IPS-NIHi11 (cell line): ENCODE results near the gene GJB2.

ENCODE experiments used
- DNase-seq: peaks from one replicate; pipeline ENCODE4 v3.0.0; 2012; ENCODE audit warnings: mixed read lengths, low spot score

GJB2 gene

DNA sequence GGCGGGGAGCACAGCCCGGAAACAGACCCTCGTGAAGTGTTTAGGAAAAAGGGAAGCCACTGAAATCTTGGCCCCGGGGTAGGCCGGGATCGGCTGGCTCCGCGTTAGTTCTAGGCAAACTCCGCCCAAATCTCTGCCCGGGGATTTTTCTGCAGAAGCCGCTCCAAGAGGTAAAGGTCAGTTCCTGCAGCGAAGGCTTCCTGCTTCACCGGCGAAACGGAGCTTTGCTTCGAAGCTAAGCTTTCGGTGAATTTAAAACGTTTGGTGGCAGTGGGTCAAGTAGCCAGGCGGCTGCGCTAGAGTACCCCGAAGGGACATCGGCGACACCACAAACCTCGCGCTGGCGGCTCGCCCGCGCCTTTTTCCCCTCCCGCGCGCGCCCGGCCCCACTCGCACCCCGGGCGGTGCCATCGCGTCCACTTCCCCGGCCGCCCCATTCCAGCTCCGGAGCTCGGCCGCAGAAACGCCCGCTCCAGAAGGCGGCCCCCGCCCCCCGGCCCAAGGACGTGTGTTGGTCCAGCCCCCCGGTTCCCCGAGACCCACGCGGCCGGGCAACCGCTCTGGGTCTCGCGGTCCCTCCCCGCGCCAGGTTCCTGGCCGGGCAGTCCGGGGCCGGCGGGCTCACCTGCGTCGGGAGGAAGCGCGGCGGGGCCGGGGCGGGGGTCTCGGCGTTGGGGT, 441 bp downstream of the GJB2 start:
- peak; percentile 47 for DNase-seq

GRCh38 chr13:20191311-20192157, 1.2 kb downstream of the GJB2 start:
- DNase-seq: no peak

DNA sequence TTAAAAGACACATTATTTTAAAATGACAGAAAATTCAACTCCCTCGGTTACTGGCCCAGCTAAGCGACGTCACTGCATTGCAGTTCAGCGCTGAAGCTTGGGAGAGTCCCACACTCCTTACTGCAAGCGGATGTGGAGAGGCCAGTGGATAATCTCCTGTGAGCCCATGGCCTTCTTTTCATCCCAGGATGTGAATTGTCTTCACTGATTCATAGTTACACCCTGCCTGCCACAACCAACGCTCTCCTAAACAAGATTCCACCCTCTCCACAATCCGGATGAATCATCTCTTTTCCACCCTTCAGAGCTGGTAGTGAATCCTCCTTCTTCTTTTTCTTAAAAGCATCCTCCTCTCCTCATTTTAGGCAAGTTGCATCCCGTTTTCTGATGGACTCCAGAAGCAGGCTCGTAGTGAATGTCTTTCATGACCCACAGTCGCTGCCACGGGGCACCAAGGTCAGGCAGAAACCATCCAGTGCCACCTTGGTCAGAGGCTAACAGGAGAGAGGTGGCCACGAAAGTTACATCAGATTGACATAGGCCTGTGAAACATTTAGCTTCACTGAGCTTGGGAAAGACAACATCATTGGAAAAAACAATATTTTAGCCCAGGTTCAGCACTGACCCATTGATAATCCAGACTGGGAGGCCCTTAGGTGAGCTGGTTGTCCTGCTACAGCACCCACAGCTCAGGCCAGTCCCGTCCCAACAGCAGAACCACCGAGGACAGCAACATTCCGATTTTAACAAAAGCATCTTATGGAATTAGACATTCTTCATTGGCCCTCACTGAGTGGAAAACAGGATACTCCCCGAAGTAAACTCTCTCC, 2.0 kb downstream of the GJB2 start:
- DNase-seq: no peak

- no peak for DNase-seq
Measured at GRCh38 chr13:20190076-20190475, 2.7 kb downstream of the GJB2 start.

- peak; percentile 42 for DNase-seq
Measured at GRCh38 chr13:20188667-20189553, 3.8 kb downstream of the GJB2 start.

DNA sequence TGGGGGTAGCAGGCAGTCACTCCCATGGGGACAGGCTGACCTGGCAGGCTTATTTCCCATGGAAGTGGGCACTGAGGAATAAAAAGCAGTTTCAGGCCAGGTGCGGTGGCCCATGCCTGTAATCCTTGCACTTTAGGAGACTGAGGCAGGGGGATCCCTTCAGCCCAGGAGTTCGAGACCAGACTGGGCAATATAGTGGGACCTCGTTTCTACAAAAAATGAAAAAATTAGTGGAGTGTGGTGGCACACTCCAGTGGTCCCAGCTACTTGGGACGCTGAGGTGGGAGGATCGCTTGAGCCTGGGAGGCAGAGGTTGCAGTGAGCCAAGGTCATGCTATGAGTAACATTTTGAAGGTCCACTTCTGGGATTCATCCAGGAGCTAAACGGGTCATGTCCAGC, 6.0 kb downstream of the GJB2 start:
- DNase-seq: no peak

DNA sequence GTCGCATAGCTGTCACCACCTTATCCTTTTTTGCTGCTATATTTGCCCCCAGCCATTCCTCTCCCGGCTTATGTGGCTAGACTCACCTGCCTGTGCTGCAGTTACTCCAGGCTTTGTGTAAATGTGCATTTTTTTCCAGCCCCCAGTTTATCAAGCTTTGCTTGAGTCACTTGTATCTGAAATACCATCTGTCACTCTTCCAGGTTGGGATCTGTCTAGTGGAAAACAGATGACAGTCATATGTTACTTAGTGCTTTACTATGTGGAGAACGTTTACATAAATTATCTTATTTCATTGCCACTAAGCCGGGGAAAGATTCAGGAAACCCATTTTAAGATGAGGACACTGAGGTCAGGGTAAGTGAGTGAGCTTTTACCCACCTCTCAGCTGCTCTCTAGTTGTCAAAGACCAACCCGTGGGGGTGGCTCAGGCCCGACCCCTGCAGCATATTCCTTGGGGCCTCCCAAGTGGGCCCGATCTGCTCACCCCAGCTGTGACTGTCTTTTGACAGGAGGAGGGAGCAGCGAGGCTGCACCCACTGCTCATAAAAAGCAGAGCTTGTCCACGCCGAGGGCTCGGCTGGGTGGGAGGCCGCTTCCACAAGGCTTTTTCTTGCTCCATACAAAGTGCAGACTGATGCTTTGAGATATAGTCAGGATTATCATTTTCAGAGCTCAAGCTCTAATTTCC, 7.2 kb downstream of the GJB2 start:
- DNase-seq: no peak

GRCh38 chr13:20182231-20182846, 10.4 kb downstream of the GJB2 start:
- peak; percentile 85 for DNase-seq

GRCh38 chr13:20181188-20181587, 11.6 kb downstream of the GJB2 start:
- no peak for DNase-seq

DNA sequence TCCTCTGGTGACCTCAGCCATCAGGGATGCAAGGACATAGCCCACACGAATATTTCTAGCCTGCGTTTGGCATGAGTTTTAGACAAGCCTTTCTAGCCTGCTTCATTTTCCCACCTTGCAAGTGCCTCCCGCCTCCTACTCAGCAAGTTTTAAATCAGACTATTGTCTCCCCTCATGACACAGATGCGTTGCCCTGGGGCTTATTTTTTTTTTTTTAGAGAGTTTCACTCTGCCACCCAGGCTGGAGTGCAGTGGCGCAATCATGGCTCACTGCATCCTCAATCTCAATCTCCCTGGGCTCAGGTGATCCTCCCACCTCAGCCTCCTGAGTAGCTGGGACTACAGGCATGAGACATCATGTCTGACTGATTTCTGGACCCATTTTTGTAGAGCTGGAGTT, 14.6 kb downstream of the GJB2 start:
- no peak for DNase-seq

- no peak for DNase-seq
Measured at GRCh38 chr13:20177049-20177831, 15.5 kb downstream of the GJB2 start.

- no peak for DNase-seq
Measured at GRCh38 chr13:20175907-20176652, 16.7 kb downstream of the GJB2 start.

DNA sequence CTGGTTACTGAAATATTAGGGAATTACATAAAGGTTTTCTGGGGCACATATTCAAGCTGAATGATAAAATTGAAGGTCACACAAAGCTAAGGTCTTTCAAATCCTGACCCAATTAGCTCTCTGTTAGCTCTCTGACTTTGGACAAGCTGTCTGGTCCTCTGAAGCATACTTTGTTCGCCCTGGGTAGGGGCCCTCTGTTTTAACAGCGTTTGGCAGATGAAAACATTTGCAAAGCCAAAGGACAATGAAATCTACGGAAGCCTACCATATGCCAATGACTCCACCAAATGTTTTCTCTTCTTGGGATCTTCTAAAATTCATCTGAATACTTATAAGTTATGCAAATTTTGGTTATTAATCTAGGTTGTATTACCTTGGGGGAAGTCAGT, 17.3 kb downstream of the GJB2 start:
- no peak for DNase-seq

DNA sequence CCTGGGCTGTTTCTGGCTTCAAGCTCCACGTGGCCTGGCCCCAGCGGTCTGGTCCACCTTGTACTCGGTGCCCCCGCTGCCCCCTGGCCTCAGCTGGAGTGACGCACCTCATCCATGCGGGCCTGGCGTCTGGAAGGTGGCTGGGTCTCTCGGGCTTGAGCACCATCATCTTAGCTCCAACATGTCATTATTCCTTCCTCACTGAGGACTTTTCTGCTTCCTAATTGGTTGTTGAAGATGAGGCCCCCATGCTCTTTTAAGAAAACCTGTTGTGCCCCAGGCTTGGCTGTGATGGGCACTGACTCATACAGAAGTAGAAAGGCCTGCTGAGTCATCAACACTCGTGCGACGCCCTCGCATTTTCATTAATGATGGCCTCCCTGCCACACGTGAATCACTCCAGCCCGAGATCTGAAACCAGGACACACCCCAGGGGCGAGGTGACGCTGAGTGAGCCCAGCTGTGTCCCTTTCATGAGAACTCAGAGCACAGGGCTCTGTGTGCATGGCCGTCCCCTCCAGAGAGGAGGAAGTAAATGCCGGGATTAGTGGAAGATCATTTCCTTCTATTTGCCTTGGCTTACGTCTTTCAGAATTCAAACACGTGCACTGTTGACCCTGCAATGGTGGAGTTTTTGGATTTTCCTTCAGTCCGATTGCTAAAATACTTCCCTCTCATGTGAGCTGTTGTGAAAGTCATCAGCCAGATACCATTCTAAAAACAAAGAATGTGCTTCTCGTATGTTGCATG, 17.9 kb downstream of the GJB2 start:
- peak; percentile 50 for DNase-seq

DNA sequence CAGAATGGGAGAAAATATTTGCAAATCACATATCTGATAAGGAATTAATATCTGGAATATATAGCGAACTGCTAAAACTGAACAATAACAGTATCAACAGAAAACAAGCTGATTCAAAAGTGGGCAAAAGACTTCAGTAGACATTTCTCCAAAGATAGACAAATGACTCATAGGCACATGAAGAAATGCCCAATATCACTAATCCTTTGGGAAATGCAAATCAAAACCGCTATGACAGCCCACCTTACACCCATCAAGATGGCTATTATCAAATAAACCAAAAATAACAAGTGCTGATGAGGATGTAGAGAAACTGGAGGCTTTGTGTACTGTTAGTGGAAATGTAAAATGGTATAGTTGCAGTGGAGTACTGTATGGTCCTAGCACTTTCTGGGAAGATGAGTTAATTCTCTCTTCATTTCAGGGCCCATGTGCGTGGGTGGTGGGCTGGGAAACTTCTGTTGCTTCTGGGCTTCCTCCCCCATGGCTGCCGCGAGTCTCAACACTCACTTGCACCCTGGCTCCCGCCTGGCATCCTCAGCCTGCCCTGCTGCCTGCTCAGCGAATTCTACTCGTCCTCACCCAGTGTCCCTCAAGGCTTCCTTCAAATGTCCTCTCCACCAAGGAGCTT, 19.5 kb downstream of the GJB2 start:
- no peak for DNase-seq

DNA sequence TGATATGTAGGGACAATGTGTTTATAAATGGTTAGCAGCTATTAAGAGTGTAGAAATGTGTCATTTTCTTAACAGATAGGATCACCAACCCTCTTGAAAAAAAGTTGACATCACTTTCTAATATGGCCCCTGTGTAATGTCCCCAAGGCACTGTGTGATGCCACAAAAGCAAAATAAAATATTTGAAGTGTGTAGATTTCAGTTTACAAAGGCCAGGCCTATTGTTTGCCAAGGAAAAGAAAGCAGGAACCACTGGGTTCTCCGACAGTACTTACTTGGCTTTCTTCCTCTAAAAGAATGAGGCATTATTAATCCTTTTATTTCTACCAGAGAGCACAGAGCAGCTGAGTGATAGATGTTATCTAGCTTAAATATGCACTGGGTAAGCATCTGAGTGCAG, 21.4 kb downstream of the GJB2 start:
- DNase-seq: no peak

DNA sequence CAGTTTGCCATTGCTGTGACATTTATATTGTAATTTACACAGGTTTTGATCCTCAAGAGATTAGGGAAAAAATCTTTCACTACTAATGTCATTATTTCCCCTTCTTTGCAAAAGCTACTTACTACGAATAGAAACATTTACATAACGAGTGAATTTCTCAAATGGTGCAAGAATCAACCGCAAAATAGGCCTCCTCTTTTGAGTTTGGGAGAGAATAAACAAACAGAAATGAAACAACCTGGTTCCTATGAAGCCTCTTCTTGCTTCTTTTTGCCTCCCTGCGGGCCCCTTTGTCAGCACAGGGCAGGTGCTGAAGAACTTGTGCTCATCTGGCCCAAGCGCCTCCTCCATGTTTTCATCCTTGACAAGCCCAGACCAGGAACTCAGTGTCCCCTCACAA, 21.8 kb downstream of the GJB2 start:
- no peak for DNase-seq

- DNase-seq: no peak
Measured at GRCh38 chr13:20168396-20168795, 24.3 kb downstream of the GJB2 start.
